PC-9 (cell line): ENCODE results near the gene PITPNM1. TPM values are rescaled to one million over a fixed set of nuclear protein-coding genes. Genes with fewer than 3 reads are reported as not detected.

ENCODE experiments used
- BruUV-seq: library from RNA; stranded (reverse); fragments of 400-500 nt; replicated peaks from 2 replicates; lab custom pipeline; 2021; lab: Mats Ljungman, UMichigan
- CTCF ChIA-PET: fragments of 300-600 bp; sonication (Branson Sonifier 250); formaldehyde crosslinking; loops from one replicate; lab custom pipeline; 2022; ENCODE audit warnings: antibody characterized with exemption; lab: Charles Lee
- POLR2A ChIA-PET: fragments of 300-600 bp; sonication (Branson Sonifier 250); formaldehyde crosslinking; loops from one replicate; lab custom pipeline; 2022; ENCODE audit warnings: antibody characterized with exemption; ENCODE audit not compliant: unreplicated experiment; lab: Charles Lee
- DNase-seq, 2 experiments: peaks; one replicate each; pipeline versions ENCODE4 v3.0.0 to v3.0.0-alpha.2; 2015 to 2022; ENCODE audit warnings: mixed read lengths in 1 of 2
- H2AFZ ChIP-seq: fragments of 200-600 bp; sonication (generic); 2 replicates; pipeline ENCODE4 v1.8.1; 2017; ENCODE audit warnings: antibody characterized with exemption
- H3F3A ChIP-seq: fragments of 200-600 bp; sonication (generic); 2 replicates; pipeline ENCODE4 v1.8.1; 2017; ENCODE audit warnings: antibody characterized with exemption, mild to moderate bottlenecking, low read depth; ENCODE audit not compliant: insufficient read depth
- H3K27ac ChIP-seq: fragments of 200-600 bp; sonication (generic); 2 replicates; pipeline ENCODE4 v1.6.1; 2016; ENCODE audit warnings: mixed run types
- H3K27me3 ChIP-seq: fragments of 200-600 bp; sonication (generic); 2 replicates; pipeline ENCODE4 v1.6.1; 2016; ENCODE audit warnings: low read depth, mixed run types; ENCODE audit not compliant: insufficient read depth
- H3K36me3 ChIP-seq: fragments of 200-600 bp; sonication (generic); 2 replicates; pipeline ENCODE4 v1.6.1; 2016; ENCODE audit warnings: low read depth, mixed run types
- H3K4me1 ChIP-seq: fragments of 200-600 bp; sonication (generic); replicated peaks from 2 replicates; pipeline ENCODE4 v1.6.1; 2016; ENCODE audit warnings: mixed run types; ENCODE audit not compliant: insufficient read depth
- H3K4me2 ChIP-seq: fragments of 200-600 bp; sonication (generic); 2 replicates; pipeline ENCODE4 v1.6.1; 2017; ENCODE audit warnings: mixed run types
- H3K4me3 ChIP-seq: fragments of 200-600 bp; sonication (generic); 2 replicates; pipeline ENCODE4 v1.6.1; 2016; ENCODE audit warnings: mixed run types
- H3K79me2 ChIP-seq: fragments of 200-600 bp; sonication (generic); 2 replicates; pipeline ENCODE4 v1.6.1; 2017; ENCODE audit warnings: low read depth, mixed run types
- H3K9me2 ChIP-seq: fragments of 200-600 bp; sonication (generic); 2 replicates; pipeline ENCODE4 v1.8.1; 2017; ENCODE audit warnings: mild to moderate bottlenecking; ENCODE audit not compliant: insufficient read depth
- H3K9me3 ChIP-seq: fragments of 200-600 bp; sonication (generic); 2 replicates; pipeline ENCODE4 v1.8.1; 2016; ENCODE audit warnings: low read depth; ENCODE audit not compliant: insufficient read depth
- H4K20me1 ChIP-seq: fragments of 200-600 bp; sonication (generic); 2 replicates; pipeline ENCODE4 v1.8.1; 2017; ENCODE audit not compliant: insufficient read depth
- CTCF ChIP-seq: fragments of 200-600 bp; sonication (generic); conservative IDR thresholded peaks from 2 replicates; pipeline ENCODE4 v1.6.1; 2017; ENCODE audit warnings: mixed run types, antibody characterized with exemption, mild to moderate bottlenecking, moderate library complexity
- EZH2 ChIP-seq: fragments of 200-600 bp; sonication (generic); IDR thresholded peaks from 2 replicates; pipeline ENCODE4 v1.8.0; 2017; ENCODE audit warnings: antibody characterized with exemption, low read depth
- intact Hi-C: fragments of 100-400 bp; cut with micrococcal nuclease; formaldehyde crosslinking; loops from one replicate; pipeline ENCODE4 v1.10.0; 2022; ENCODE audit not compliant: unreplicated experiment
- total RNA-seq: library from RNA; stranded (reverse); gene quantifications from 2 replicates; pipeline ENCODE4 v1.2.3, GENCODE V29; 2021

PITPNM1 gene
- total RNA-seq, 1 experiment from 2014 or later: 84.0 TPM

DNA sequence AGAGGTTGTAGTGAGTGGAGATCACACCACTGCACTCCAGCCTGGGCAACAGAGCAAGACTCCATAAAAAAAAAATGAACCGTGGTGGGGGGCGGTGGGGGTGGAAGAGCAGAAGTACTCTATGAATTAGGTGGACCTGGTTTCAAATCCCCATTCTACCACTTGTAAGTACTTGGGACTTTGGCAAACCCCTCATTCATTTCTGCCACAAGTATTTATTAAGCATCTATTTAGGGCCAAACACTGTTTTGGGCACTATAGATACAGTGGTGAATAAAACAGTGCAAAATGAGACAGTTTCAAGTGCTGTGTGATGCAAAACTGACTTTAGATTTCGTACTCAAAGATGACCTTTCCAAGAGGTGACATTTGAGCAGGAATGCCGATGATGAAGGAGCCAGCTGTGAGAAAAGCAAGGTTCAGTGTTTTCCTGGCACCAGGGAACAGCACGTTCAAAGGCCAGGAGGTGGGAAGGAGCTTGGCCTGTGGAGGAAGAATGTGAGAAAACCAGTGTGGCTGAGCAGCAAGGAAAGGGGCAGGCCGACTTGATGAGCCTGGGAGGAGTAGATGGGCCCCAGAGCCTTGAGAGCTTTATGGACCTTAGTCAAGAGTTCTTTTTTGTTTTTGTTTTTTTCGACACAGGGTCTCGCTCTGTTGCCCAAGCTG, 34.7 kb downstream of the PITPNM1 start:
- no peak for TF ChIP-seq EZH2
- TF ChIP-seq CTCF: no peak
- H3K27ac ChIP-seq: no peak overlapping the region
- no peaks in the 10 kb centered on the region for H4K20me1 ChIP-seq
- no peaks in the 10 kb centered on the region for H3K27me3 ChIP-seq
- H3K4me2 ChIP-seq: no peak overlapping the region
- H3K79me2 ChIP-seq: peaks cover 33% of the 10 kb centered on the region
- H3K4me3 ChIP-seq: no peak overlapping the region
- ChIA-PET CTCF (no interaction called here), POLR2A (interaction anchor here (0.6 kb wide), 1 partner anchor 46 kb away, joined by 3 read pairs; no protein-coding TSS in a partner anchor)
- H3F3A ChIP-seq: peaks cover 21% of the 10 kb centered on the region
- no TSS peak for BruUV-seq
- DNase-seq: no peak
- peaks cover 24% of the 10 kb centered on the region for H3K4me1 ChIP-seq
- intact Hi-C loops: no loop called here
- no peaks in the 10 kb centered on the region for H3K9me3 ChIP-seq
- no peaks in the 10 kb centered on the region for H3K9me2 ChIP-seq
- H2AFZ ChIP-seq: no peak overlapping the region
- H3K36me3 ChIP-seq: no peaks in the 10 kb centered on the region

- no TSS peak for BruUV-seq
- H2AFZ ChIP-seq: peak overlapping the region; percentile 94
These were observed 35.7 kb downstream of the PITPNM1 start for GRCh38 chr11:67469508-67469811.

More at GRCh38 chr11:67469508-67469811, 35.7 kb downstream of the PITPNM1 start:
- CTCF ChIA-PET: no interaction called here
- Histone ChIP-seq H3F3A (peaks cover 26% of the 10 kb centered on the region), H3K4me2 (peak overlapping the region; percentile 85), H3K27ac (no peak overlapping the region), H3K4me3 (peak overlapping the region; percentile 92), H4K20me1 (no peaks in the 10 kb centered on the region), H3K4me1 (peaks cover 29% of the 10 kb centered on the region), H3K27me3 (no peaks in the 10 kb centered on the region), H3K36me3 (no peaks in the 10 kb centered on the region), H3K9me3 (no peaks in the 10 kb centered on the region), H3K9me2 (no peaks in the 10 kb centered on the region), H3K79me2 (peaks cover 41% of the 10 kb centered on the region)
- intact Hi-C loops: loop anchor here (1.0 to 5.0 kb wide), 7 partner anchors 13 to 117 kb away; partner anchors contain the start of genes CORO1B, GSTP1, POLD4 and PPP1CA
- DNase-seq: no peak
- POLR2A ChIA-PET: no interaction called here
- TF ChIP-seq CTCF (peak; percentile 21; the same call in 1 of the 2 replicates), EZH2 (no peak)
